HG02798 (cell line): Measurements from ENCODE around the gene HDAC7.

Source experiments
- ATAC-seq: cut with Tn5 transposase; IDR thresholded peaks from one replicate; pipeline ENCODE4 v1.9.1; 2021; ENCODE audit warnings: mild to moderate bottlenecking; ENCODE audit not compliant: unreplicated experiment, poor library complexity

HDAC7 gene

GRCh38 chr12:47739297-47739696, 80.4 kb downstream of the HDAC7 start:
- ATAC-seq = no peak

- no peak for ATAC-seq
These were observed 81.6 kb downstream of the HDAC7 start for GRCh38 chr12:47737936-47738594.

- ATAC-seq = no peak
These were observed 82.6 kb downstream of the HDAC7 start for GRCh38 chr12:47736877-47737676.

- no peak for ATAC-seq
These were observed 83.5 kb downstream of the HDAC7 start for GRCh38 chr12:47736216-47736615.

GRCh38 chr12:47735649-47736048, 84.1 kb downstream of the HDAC7 start:
- no peak for ATAC-seq

- no peak for ATAC-seq
These were observed 84.8 kb downstream of the HDAC7 start for GRCh38 chr12:47734725-47735480.

GRCh38 chr12:47733142-47733541, 86.6 kb downstream of the HDAC7 start:
- ATAC-seq = no peak
